OCI-LY3 (cell line): ENCODE measurements around the gene TNS1.

Experiments used
- H2AFZ ChIP-seq: fragments of 200-600, 300-600 bp; shearing (Covaris generic); 2 replicates; pipeline ENCODE4 v1.6.0; 2014; ENCODE audit warnings: antibody characterized with exemption, low read depth, low read length
- H3K27ac ChIP-seq: fragments of 200-600, 300-600 bp; sonication (generic); 2 replicates; pipeline ENCODE4 v1.5.1; 2014; ENCODE audit warnings: mild to moderate bottlenecking, low read length, moderate library complexity, mixed read lengths
- H3K27me3 ChIP-seq: fragments of 200-600, 300-600 bp; sonication (generic); 2 replicates; pipeline ENCODE4 v1.6.1; 2014; ENCODE audit warnings: low read depth, low read length, mixed read lengths
- H3K36me3 ChIP-seq: fragments of 200-600, 300-600 bp; sonication (generic); replicated peaks from 2 replicates; pipeline ENCODE3; 2014; ENCODE audit warnings: low read depth, low read length, mixed read lengths
- H3K4me1 ChIP-seq: fragments of 300-600, 200-600 bp; sonication (generic); 2 replicates; pipeline ENCODE4 v1.6.1; 2014; ENCODE audit warnings: low read length, mixed read lengths
- H3K4me2 ChIP-seq: fragments of 200-600, 300-600 bp; sonication (generic); 2 replicates; pipeline ENCODE4 v1.6.1; 2014; ENCODE audit warnings: low read length, mixed read lengths
- H3K4me3 ChIP-seq: fragments of 300-600, 200-600 bp; sonication (generic); 2 replicates; pipeline ENCODE4 v1.5.1; 2014; ENCODE audit warnings: antibody characterized with exemption, mild to moderate bottlenecking, low read length, moderate library complexity
- H3K79me2 ChIP-seq: fragments of 300-600, 200-600 bp; shearing (Covaris generic); 2 replicates; pipeline ENCODE4 v1.6.1; 2014; ENCODE audit warnings: mild to moderate bottlenecking, low read length, mixed read lengths
- H3K9ac ChIP-seq: fragments of 300-600, 200-600 bp; shearing (Covaris generic); 2 replicates; pipeline ENCODE4 v1.6.0; 2014; ENCODE audit warnings: mild to moderate bottlenecking, low read length, moderate library complexity
- H3K9me3 ChIP-seq: fragments of 200-600, 300-600 bp; shearing (Covaris generic); 2 replicates; pipeline ENCODE4 v1.6.1; 2014; ENCODE audit warnings: low read length, mixed read lengths; ENCODE audit not compliant: insufficient read depth
- H4K20me1 ChIP-seq: fragments of 200-600, 300-600 bp; sonication (generic); 2 replicates; pipeline ENCODE4 v1.6.1; 2016; ENCODE audit warnings: low read length, mixed read lengths; ENCODE audit not compliant: insufficient read depth
- CTCF ChIP-seq: fragments of 200-600, 300-600 bp; sonication (generic); IDR thresholded peaks from 2 replicates; pipeline ENCODE4 v1.5.1; 2014; ENCODE audit warnings: antibody characterized with exemption, low read length, low read depth
- EZH2phosphoT487 ChIP-seq: fragments of 200-600 bp; shearing (Covaris generic); IDR thresholded peaks from 2 replicates; pipeline ENCODE4 v1.6.1; 2018; ENCODE audit warnings: antibody characterized with exemption, mixed run types, low read depth

The TNS1 gene

GRCh38 chr2:217816396-217816869 lies 186.4 kb downstream of the TNS1 start:
- Histone ChIP-seq H3K36me3 (no peaks in the 10 kb centered on the region), H3K9ac (no peak overlapping the region)

GRCh38 chr2:217813828-217814227 lies 189.0 kb downstream of the TNS1 start:
- no peaks in the 10 kb centered on the region for H3K36me3 ChIP-seq
- TF ChIP-seq EZH2phosphoT487 (no peak), CTCF (no peak)

More at GRCh38 chr2:217816396-217816869, 186.4 kb downstream of the TNS1 start:
- no peaks in the 10 kb centered on the region for H3K27me3 ChIP-seq
- TF ChIP-seq EZH2phosphoT487, result no peak
- no peak for TF ChIP-seq CTCF
- H3K4me1 ChIP-seq, result peaks cover 5% of the 10 kb centered on the region; the same call in 1 of the 2 replicates
- no peaks in the 10 kb centered on the region for H4K20me1 ChIP-seq
- no peak overlapping the region for H3K4me2 ChIP-seq
- H2AFZ ChIP-seq, result no peak overlapping the region
- H3K9me3 ChIP-seq, result no peaks in the 10 kb centered on the region
- H3K4me3 ChIP-seq, result no peak overlapping the region
- H3K79me2 ChIP-seq, result no peaks in the 10 kb centered on the region
- H3K27ac ChIP-seq, result no peak overlapping the region

GRCh38 chr2:217812170-217812569 lies 190.6 kb downstream of the TNS1 start:
- TF ChIP-seq EZH2phosphoT487 (no peak), CTCF (no peak)
- Histone ChIP-seq H2AFZ (no peak overlapping the region), H3K79me2 (no peaks in the 10 kb centered on the region), H3K27ac (no peak overlapping the region), H3K27me3 (no peaks in the 10 kb centered on the region), H4K20me1 (no peaks in the 10 kb centered on the region), H3K9me3 (no peaks in the 10 kb centered on the region), H3K9ac (no peak overlapping the region), H3K36me3 (no peaks in the 10 kb centered on the region), H3K4me3 (no peak overlapping the region), H3K4me1 (no peaks in the 10 kb centered on the region), H3K4me2 (no peak overlapping the region)

More at GRCh38 chr2:217813828-217814227, 189.0 kb downstream of the TNS1 start:
- Histone ChIP-seq H3K4me3 (no peak overlapping the region), H2AFZ (no peak overlapping the region), H4K20me1 (no peaks in the 10 kb centered on the region), H3K27me3 (no peaks in the 10 kb centered on the region), H3K79me2 (no peaks in the 10 kb centered on the region), H3K27ac (no peak overlapping the region), H3K4me1 (no peaks in the 10 kb centered on the region), H3K9ac (no peak overlapping the region), H3K4me2 (no peak overlapping the region), H3K9me3 (no peaks in the 10 kb centered on the region)

- Histone ChIP-seq H3K27me3 (no peaks in the 10 kb centered on the region), H3K27ac (no peak overlapping the region), H3K4me1 (peaks cover 2% of the 10 kb centered on the region), H3K79me2 (no peaks in the 10 kb centered on the region), H3K9me3 (no peaks in the 10 kb centered on the region), H2AFZ (no peak overlapping the region), H3K4me2 (no peak overlapping the region), H3K4me3 (no peak overlapping the region), H3K9ac (no peak overlapping the region), H4K20me1 (no peaks in the 10 kb centered on the region), H3K36me3 (no peaks in the 10 kb centered on the region)
- TF ChIP-seq EZH2phosphoT487 (no peak), CTCF (no peak)
These were observed 192.5 kb downstream of the TNS1 start for GRCh38 chr2:217810260-217810659.
